H1 (cell line): Measurements from ENCODE around the gene ARHGEF7. TPM values are rescaled to one million over a fixed set of nuclear protein-coding genes. Genes with fewer than 3 reads are reported as not detected.

Experiments used
- CTCF ChIA-PET: fragments of 300-600 bp; sonication (Branson Sonifier 250); formaldehyde crosslinking; loops from one replicate; lab custom pipeline; 2021; ENCODE audit not compliant: partially characterized antibody; lab: Charles Lee
- POLR2A ChIA-PET: fragments of 300-600 bp; sonication (Branson Sonifier 250); formaldehyde crosslinking; loops from one replicate; lab custom pipeline; 2021; ENCODE audit warnings: inconsistent platforms; ENCODE audit not compliant: partially characterized antibody; lab: Charles Lee
- DNase-seq, 2 experiments: peaks; one replicate each; pipeline versions ENCODE4 v3.0.0 to v3.0.0-alpha.2; 2010 to 2022; ENCODE audit warnings: low spot score in 2 of 2, low read depth in 1 of 2, mixed read lengths in 1 of 2
- FAIRE-seq: peaks from 2 replicates; lab custom pipeline; 2011; peaks lifted over from hg19 to GRCh38; lab: Jason Lieb, UNC
- H2AFZ ChIP-seq: 2 replicates; pipeline ENCODE4 v1.8.1; 2012; ENCODE audit warnings: low read length, inconsistent platforms
- H2AK5ac ChIP-seq: 2 replicates; pipeline ENCODE4 v1.6.1; 2013; ENCODE audit warnings: low read depth, low read length
- H2BK120ac ChIP-seq: replicated peaks from 2 replicates; pipeline ENCODE3; 2013; ENCODE audit warnings: low read depth, low read length, inconsistent platforms
- H2BK12ac ChIP-seq: 2 replicates; pipeline ENCODE4 v1.6.1; 2013; ENCODE audit warnings: low read depth, low read length
- H2BK15ac ChIP-seq: 2 replicates; pipeline ENCODE4 v1.6.1; 2013; ENCODE audit warnings: low read length
- H2BK20ac ChIP-seq: 2 replicates; pipeline ENCODE4 v1.6.1; 2013; ENCODE audit warnings: low read length
- H2BK5ac ChIP-seq: 2 replicates; pipeline ENCODE4 v1.6.1; 2013; ENCODE audit warnings: low read depth, low read length
- H3K14ac ChIP-seq: 2 replicates; pipeline ENCODE4 v1.6.1; 2013; ENCODE audit warnings: inconsistent platforms; ENCODE audit not compliant: insufficient read length
- H3K18ac ChIP-seq: 2 replicates; pipeline ENCODE4 v1.6.1; 2013; ENCODE audit warnings: low read length; ENCODE audit errors: extremely low read depth
- H3K23ac ChIP-seq: 2 replicates; pipeline ENCODE4 v1.6.1; 2013; ENCODE audit warnings: inconsistent platforms; ENCODE audit not compliant: insufficient read length
- H3K23me2 ChIP-seq: 2 replicates; pipeline ENCODE4 v1.6.1; 2013; ENCODE audit warnings: low read depth, low read length
- H3K27ac ChIP-seq: 2 replicates; pipeline ENCODE4 v1.6.1; 2011; ENCODE audit warnings: low read depth, low read length, inconsistent platforms
- H3K27me3 ChIP-seq, 4 experiments: replicated peaks in 1 of 4; 1 replicate in 1 of 4; 2 replicates in 3 of 4; pipeline versions ENCODE4 v1.6.1 to v1.8.1; 2011 to 2013; ENCODE audit warnings: low read length in 3 of 4, mild to moderate bottlenecking in 3 of 4, inconsistent platforms in 2 of 4, mixed read lengths in 2 of 4, moderate library complexity in 1 of 4; ENCODE audit not compliant: control insufficient read depth in 3 of 4, insufficient read depth in 3 of 4; ENCODE audit errors: extremely low read depth in 1 of 4
- H3K36me3 ChIP-seq, 4 experiments: 2 replicates each; pipeline versions ENCODE4 v1.6.1 to v1.8.1; 2011 to 2013; ENCODE audit warnings: mild to moderate bottlenecking in 4 of 4, low read length in 3 of 4, moderate library complexity in 2 of 4, control low read depth in 1 of 4, inconsistent platforms in 1 of 4; ENCODE audit not compliant: insufficient read depth in 4 of 4, control insufficient read depth in 2 of 4
- H3K4ac ChIP-seq: replicated peaks from 2 replicates; pipeline ENCODE3; 2013; ENCODE audit warnings: low read length, low read depth, mixed read lengths, inconsistent platforms; ENCODE audit not compliant: insufficient read length
- H3K4me1 ChIP-seq, 4 experiments: replicated peaks in 1 of 4; 1 replicate in 1 of 4; 2 replicates in 3 of 4; pipeline versions ENCODE4 v1.6.1 to v1.8.1; 2011 to 2013; ENCODE audit warnings: low read length in 3 of 4, inconsistent platforms in 2 of 4, mixed read lengths in 1 of 4; ENCODE audit not compliant: insufficient read depth in 4 of 4, control insufficient read depth in 3 of 4
- H3K4me2 ChIP-seq, 2 experiments: 2 replicates each; pipeline versions ENCODE4 v1.6.1 to v1.8.1; 2011 to 2013; ENCODE audit warnings: low read depth in 2 of 2, low read length in 2 of 2, control low read depth in 1 of 2, inconsistent platforms in 1 of 2, mild to moderate bottlenecking in 1 of 2; ENCODE audit not compliant: insufficient read depth in 1 of 2
- H3K4me3 ChIP-seq, 4 experiments: fragments of 200-600, 300-600 bp in 1 of 4; sonication (generic), shearing (Covaris generic), sonication (Bioruptor Twin) in 1 of 4; 2 replicates each; pipeline versions ENCODE4 v1.5.1 to v1.8.1; 2011 to 2016; ENCODE audit warnings: low read length in 4 of 4, low read depth in 3 of 4, control low read depth in 2 of 4, inconsistent platforms in 2 of 4, mild to moderate bottlenecking in 2 of 4, mixed read lengths in 1 of 4, moderate library complexity in 1 of 4; ENCODE audit not compliant: insufficient read depth in 2 of 4; ENCODE audit errors: extremely low read depth in 1 of 4
- H3K56ac ChIP-seq: replicated peaks from 2 replicates; pipeline ENCODE3; 2013; ENCODE audit warnings: low read depth, mild to moderate bottlenecking, mixed read lengths, low read length, inconsistent platforms; ENCODE audit not compliant: insufficient read length
- H3K79me1 ChIP-seq: 2 replicates; pipeline ENCODE4 v1.6.1; 2013; ENCODE audit warnings: low read depth, low read length, control low read depth
- H3K79me2 ChIP-seq, 2 experiments: 2 replicates each; pipeline versions ENCODE4 v1.6.1 to v1.8.1; 2012 to 2013; ENCODE audit warnings: low read length in 2 of 2, mild to moderate bottlenecking in 2 of 2, inconsistent platforms in 1 of 2; ENCODE audit not compliant: insufficient read depth in 2 of 2, control insufficient read depth in 1 of 2
- H3K9ac ChIP-seq, 4 experiments: replicated peaks in 1 of 4; 1 replicate in 1 of 4; 2 replicates in 3 of 4; pipeline versions ENCODE4 v1.6.1 to v1.8.1; 2011 to 2013; ENCODE audit warnings: low read depth in 3 of 4, low read length in 3 of 4, control low read depth in 2 of 4, mild to moderate bottlenecking in 2 of 4, moderate library complexity in 2 of 4, inconsistent platforms in 1 of 4; ENCODE audit errors: extremely low read depth in 1 of 4
- H3K9me3 ChIP-seq, 2 experiments: 2 replicates each; pipeline versions ENCODE4 v1.6.1 to v1.8.1; 2012 to 2013; ENCODE audit warnings: mild to moderate bottlenecking in 2 of 2, moderate library complexity in 2 of 2, control low read depth in 1 of 2, inconsistent platforms in 1 of 2, low read depth in 1 of 2, low read length in 1 of 2, mixed read lengths in 1 of 2; ENCODE audit not compliant: insufficient read depth in 2 of 2
- H4K20me1 ChIP-seq, 2 experiments: replicated peaks in 1 of 2; 2 replicates each; pipeline versions ENCODE3 to v1.8.1; 2011 to 2013; ENCODE audit warnings: inconsistent platforms in 2 of 2, low read length in 2 of 2, mild to moderate bottlenecking in 1 of 2; ENCODE audit not compliant: insufficient read depth in 2 of 2, control insufficient read depth in 1 of 2
- H4K5ac ChIP-seq: 2 replicates; pipeline ENCODE4 v1.6.1; 2013; ENCODE audit warnings: low read length, low read depth, mixed read lengths, inconsistent platforms; ENCODE audit not compliant: insufficient read length
- H4K8ac ChIP-seq: 2 replicates; pipeline ENCODE4 v1.8.0; 2013; ENCODE audit warnings: mild to moderate bottlenecking, moderate library complexity, low read length, inconsistent platforms; ENCODE audit not compliant: insufficient read depth; ENCODE audit errors: extremely low read depth
- H4K91ac ChIP-seq: replicated peaks from 2 replicates; pipeline ENCODE3; 2013; ENCODE audit warnings: low read length, mixed read lengths, inconsistent platforms; ENCODE audit not compliant: insufficient read length
- CBX5 ChIP-seq: fragments of 300-800, 300-1000 bp; sonication (generic); IDR thresholded peaks from 2 replicates; pipeline ENCODE4 v1.7.1; 2016; ENCODE audit warnings: antibody characterized with exemption, low read length, low read depth
- CHD2 ChIP-seq: IDR thresholded peaks from 2 replicates; pipeline ENCODE4 v1.6.1; 2012; ENCODE audit warnings: low read length, improper control_type of control experiment
- HDAC6 ChIP-seq: IDR thresholded peaks from one replicate; pipeline ENCODE4 v1.7.1; 2012; ENCODE audit warnings: low read depth, mild to moderate bottlenecking, inconsistent platforms, low read length, moderate library complexity
- NRF1 ChIP-seq: IDR thresholded peaks from 2 replicates; pipeline ENCODE4 v1.6.1; 2011; ENCODE audit warnings: mild to moderate bottlenecking, low read depth, low read length, improper control_type of control experiment
- POLR2A ChIP-seq, 2 experiments: IDR thresholded peaks; 1 replicate in 1 of 2; 2 replicates in 1 of 2; pipeline ENCODE4 v1.6.1; 2011; ENCODE audit warnings: low read depth in 2 of 2, low read length in 2 of 2, mild to moderate bottlenecking in 2 of 2; ENCODE audit errors: control extremely low read depth in 1 of 2
- RAD21 ChIP-seq, 2 experiments: IDR thresholded peaks in 1 of 2; conservative IDR thresholded peaks in 1 of 2; 2 replicates each; pipeline ENCODE4 v1.6.1; 2011; ENCODE audit warnings: low read depth in 2 of 2, low read length in 2 of 2, improper control_type of control experiment in 1 of 2, inconsistent platforms in 1 of 2, mild to moderate bottlenecking in 1 of 2, moderate library complexity in 1 of 2
- RFX5 ChIP-seq: IDR thresholded peaks from 2 replicates; pipeline ENCODE4 v1.6.1; 2011; ENCODE audit warnings: low read depth, low read length, improper control_type of control experiment, borderline replicate concordance
- RXRA ChIP-seq: IDR thresholded peaks from 2 replicates; pipeline ENCODE4 v1.6.1; 2011; ENCODE audit warnings: low read depth, mild to moderate bottlenecking, low read length, moderate library complexity; ENCODE audit not compliant: insufficient read depth
- SP1 ChIP-seq: IDR thresholded peaks from 2 replicates; pipeline ENCODE4 v1.6.1; 2011; ENCODE audit warnings: low read depth, low read length
- USF2 ChIP-seq: IDR thresholded peaks from 2 replicates; pipeline ENCODE4 v1.6.1; 2011; ENCODE audit warnings: low read length, improper control_type of control experiment
- ZNF274 ChIP-seq: IDR thresholded peaks from 2 replicates; pipeline ENCODE4 v1.7.0; 2012; ENCODE audit warnings: low read length, borderline replicate concordance; ENCODE audit errors: extremely low read depth
- WGBS, 2 experiments: shearing (Covaris generic) in 1 of 2; methylation state at CpG; one replicate each; pipeline versions ENCODE4 v1.1.6 to v1.1.7; 2013 to 2015; ENCODE audit warnings: low lambda C conversion rate in 2 of 2, mixed read lengths in 2 of 2, inconsistent platforms in 1 of 2, low coverage in 1 of 2, missing lambda C conversion rate in 1 of 2; ENCODE audit not compliant: insufficient replicate concordance in 2 of 2, insufficient coverage in 1 of 2, insufficient read length in 1 of 2; ENCODE audit errors: extremely low coverage in 1 of 2, missing lambda C conversion rate in 1 of 2; 5-methylcytosine and 5-hydroxymethylcytosine counted together
- polyA plus RNA-seq, 7 experiments: library from polyadenylated mRNA; depleted of rRNA in 3 of 7; stranded (reverse) in 5 of 7; unstranded in 2 of 7; fragments of >200 nt in 5 of 7; fragments of 200-250 nt in 2 of 7; gene quantifications; 1 replicate in 5 of 7; 2 replicates in 1 of 7; 4 replicates in 1 of 7; pipeline versions ENCODE4 v1.2.1 to v1.2.3, GENCODE V29; 2011 to 2013; ENCODE audit warnings: missing spikeins in 2 of 7, mixed read lengths in 2 of 7
- total RNA-seq: library from RNA; stranded (reverse); fragmentation: NEBNext Ultra II Directional; extraction: Animal tissue kit (Norgen Biotek cat#: 25700); gene quantifications from 2 replicates; pipeline ENCODE4 v1.2.1, GENCODE V29; 2021

The ARHGEF7 gene
- total and polyA plus RNA-seq, 2 of the 8 experiments (the other 6 are each of a cell fraction or from before 2014, with no cell fraction given), result 26.2 to 56.5 TPM

GRCh38 chr13:111317571-111318345 lies 202.6 kb downstream of the ARHGEF7 start:
- Histone ChIP-seq H3K23me2 (no peaks in the 10 kb centered on the region), H4K20me1 (no peaks in the 10 kb centered on the region), H2BK5ac (no peak overlapping the region), H3K56ac (no peak overlapping the region), H2BK12ac (no peak overlapping the region), H3K9me3 (peaks cover 4 to 7% of the 10 kb centered on the region in 2 experiments; a peak in 3 of 4 replicates), H2BK15ac (no peak overlapping the region), H3K4me3 (no peak overlapping the region), H2AK5ac (no peak overlapping the region), H3K14ac (no peak overlapping the region), H2AFZ (no peak overlapping the region), H4K5ac (no peak overlapping the region), H3K4me2 (no peak overlapping the region), H3K79me2 (no peaks in the 10 kb centered on the region), H3K79me1 (no peaks in the 10 kb centered on the region), H3K36me3 (no peaks in the 10 kb centered on the region), H3K4me1 (peaks cover 0 to under 1% (median 0%) of the 10 kb centered on the region in 4 experiments; a peak in 3 of 7 replicates), H3K23ac (no peak overlapping the region), H4K91ac (no peak overlapping the region), H3K18ac (no peak overlapping the region), H3K27ac (no peak overlapping the region), H3K9ac (no peak overlapping the region), H3K4ac (no peak overlapping the region), H2BK120ac (no peak overlapping the region), H4K8ac (0 out of 2 replicates have a peak overlapping the region, but pooled peaks have one; percentile 65), H3K27me3 (no peaks in the 10 kb centered on the region), H2BK20ac (no peak overlapping the region)
- POLR2A ChIA-PET, result interaction anchor here (1.1 kb wide), 1 partner anchor 31 kb away, joined by 3 read pairs; no protein-coding TSS in a partner anchor
- FAIRE-seq (no peak), DNase-seq (no peak)
- CTCF ChIA-PET, result interaction anchor here (0.8 to 3.0 kb wide), 6 partner anchors 12 to 111 kb away, joined by 3 to 7 read pairs (median 5); no protein-coding TSS in a partner anchor
- WGBS, 2 experiments, result 89% methylated on average over 29 of the region's 29 CpGs; no CpG with 5 or more reads in 1 of the 2 experiments
- TF ChIP-seq CBX5, result no peak
- no peak for TF ChIP-seq CHD2
- no peak for TF ChIP-seq RXRA
- TF ChIP-seq RFX5, result no peak
- TF ChIP-seq HDAC6, result no peak
- no peak for TF ChIP-seq RAD21 (IDR thresholded peaks at IDR 0.05 in 1 of 2, conservative IDR thresholded peaks at IDR 0.05 in 1 of 2; ENCODE audit: low read depth in 2 of 2, low read length in 2 of 2)
- TF ChIP-seq SP1, result no peak
- no peak for TF ChIP-seq ZNF274
- TF ChIP-seq USF2, result no peak
- TF ChIP-seq NRF1, result no peak
- TF ChIP-seq POLR2A (IDR thresholded peaks at IDR 0.05; ENCODE audit: control extremely low read depth in 1 of 2, low read depth in 2 of 2, low read length in 2 of 2), result no peak
